Limb (tissue), 2 donors: Measurements from ENCODE around the gene GCSH.
"Not testable (repeated sequence)": the region's sequence is repeated elsewhere in the genome, so short reads cannot be mapped to it uniquely, and the experiment has no call there.

Experiments used
- DNase-seq, 2 donors: peaks; one replicate each; pipeline ENCODE4 v3.0.0-alpha.2; 2016; ENCODE audit errors: extremely low spot score in 2 of 2

Gene GCSH

GRCh38 chr16:81095953-81096714 lies at the start of gene GCSH:
GCSH (minus strand) TSS chr16:81096395; CDS start chr16:81096278, 117 bp downstream.
- peak; percentile 98 to 99 for DNase-seq

GRCh38 chr16:81143921-81144471 lies 47.8 kb upstream of the GCSH start:
- DNase-seq: no peak

GRCh38 chr16:81142864-81143263 lies 46.7 kb upstream of the GCSH start:
- no peak for DNase-seq

GRCh38 chr16:81140930-81141780 lies 45.0 kb upstream of the GCSH start:
- DNase-seq: no peak

- DNase-seq: no peak
Measured at GRCh38 chr16:81138831-81139557, 42.8 kb upstream of the GCSH start.

- no peak for DNase-seq
Measured at GRCh38 chr16:81137754-81138153, 41.6 kb upstream of the GCSH start.

GRCh38 chr16:81136390-81137335 lies 40.5 kb upstream of the GCSH start:
- no peak for DNase-seq

GRCh38 chr16:81130126-81130525 lies 33.9 kb upstream of the GCSH start:
- no peak for DNase-seq

GRCh38 chr16:81128726-81129524 lies 32.7 kb upstream of the GCSH start:
- DNase-seq: no peak

GRCh38 chr16:81127051-81127450 lies 30.9 kb upstream of the GCSH start:
- DNase-seq: no peak

- no peak for DNase-seq
Measured at GRCh38 chr16:81123092-81123852, 27.1 kb upstream of the GCSH start.

GRCh38 chr16:81121474-81121990 lies 25.3 kb upstream of the GCSH start:
- DNase-seq: no peak

- no peak for DNase-seq
Measured at GRCh38 chr16:81117436-81117835, 21.2 kb upstream of the GCSH start.

- DNase-seq: no peak
Measured at GRCh38 chr16:81116285-81116684, 20.1 kb upstream of the GCSH start.

GRCh38 chr16:81112453-81112852 lies 16.3 kb upstream of the GCSH start:
- no peak for DNase-seq

GRCh38 chr16:81109274-81109673 lies 13.1 kb upstream of the GCSH start:
- not testable (repeated sequence) for DNase-seq

GRCh38 chr16:81107511-81107910 lies 11.3 kb upstream of the GCSH start:
- no peak for DNase-seq

- no peak for DNase-seq
Measured at GRCh38 chr16:81106826-81107503, 10.8 kb upstream of the GCSH start.
